Spinal cord (tissue), 10 donors: ENCODE measurements around the gene SEZ6. TPM values are rescaled to one million over a fixed set of nuclear protein-coding genes. Genes with fewer than 3 reads are reported as not detected.

Source experiments
- DNase-seq, 6 donors: peaks; one replicate each; pipeline versions ENCODE4 v3.0.0 to v3.0.0-alpha.2; 2013 to 2015; ENCODE audit warnings: low spot score in 6 of 6, low read depth in 4 of 6
- H3K27ac ChIP-seq: one replicate; pipeline ENCODE4 v1.5.1; 2013; ENCODE audit warnings: low read depth, low read length, control low read depth
- H3K27me3 ChIP-seq: one replicate; pipeline ENCODE4 v1.6.1; 2013; ENCODE audit warnings: low read length; ENCODE audit not compliant: control insufficient read depth, insufficient read depth
- H3K36me3 ChIP-seq: one replicate; pipeline ENCODE4 v1.6.1; 2013; ENCODE audit warnings: low read length; ENCODE audit not compliant: control insufficient read depth, insufficient read depth
- H3K4me1 ChIP-seq: one replicate; pipeline ENCODE4 v1.6.1; 2013; ENCODE audit warnings: low read length; ENCODE audit not compliant: control insufficient read depth, insufficient read depth
- H3K4me3 ChIP-seq: one replicate; pipeline ENCODE4 v1.5.1; 2013; ENCODE audit warnings: low read depth, low read length, control low read depth
- H3K9me3 ChIP-seq: one replicate; pipeline ENCODE4 v1.6.1; 2013; ENCODE audit warnings: low read length; ENCODE audit not compliant: control insufficient read depth, insufficient read depth
- WGBS: methylation state at CpG from one replicate; pipeline ENCODE4 v1.1.5; 2013; ENCODE audit warnings: missing lambda C conversion rate; ENCODE audit not compliant: insufficient coverage; 5-methylcytosine and 5-hydroxymethylcytosine counted together
- polyA plus RNA-seq, 2 donors: library from polyadenylated mRNA; unstranded; fragments of 120-200 nt; gene quantifications; one replicate each; pipeline ENCODE4 v1.2.1, GENCODE V29; 2013; ENCODE audit not compliant: insufficient read length in 2 of 2
- total RNA-seq, 2 donors: library from RNA; depleted of rRNA in 1 of 2; stranded (reverse); fragments of 120-200 nt in 1 of 2; fragments of >200 nt in 1 of 2; gene quantifications; one replicate each; pipeline versions ENCODE4 v1.2.3 to v1.2.4, GENCODE V29; 2013 to 2014
- donor health status: healthy.

SEZ6 gene
- total and polyA plus RNA-seq, 4 donors: 17.1 to 91.6 (median 55.1) TPM

DNA sequence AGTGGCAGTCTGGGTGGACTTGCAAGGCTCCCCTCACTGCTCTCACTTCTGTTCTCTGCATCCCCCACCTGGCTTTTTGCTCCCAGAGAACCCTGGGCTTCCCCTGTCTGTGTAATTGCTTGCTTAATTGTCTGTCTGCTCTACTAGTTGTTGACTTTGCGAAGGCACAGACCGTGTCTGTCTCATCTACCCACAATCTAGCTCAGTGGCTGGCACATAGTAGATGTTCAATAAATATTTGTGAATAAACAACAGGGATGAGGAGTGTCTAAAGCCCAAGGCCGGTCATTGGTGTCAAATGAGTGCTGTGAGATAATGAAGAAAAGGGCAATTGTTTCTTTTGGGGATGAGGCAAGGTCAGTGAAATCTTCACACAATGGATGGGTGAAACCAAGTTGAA, 2.8 kb upstream of the SEZ6 start:
- peaks cover 43% of the 10 kb centered on the region for H3K4me1 ChIP-seq
- no peak for DNase-seq
- WGBS: 78% methylated on average over 1 of the region's 3 CpGs
- no peaks in the 10 kb centered on the region for H3K36me3 ChIP-seq
- H3K4me3 ChIP-seq: no peak overlapping the region
- no peak overlapping the region for H3K27ac ChIP-seq
- H3K9me3 ChIP-seq: no peaks in the 10 kb centered on the region
- H3K27me3 ChIP-seq: peaks cover 14% of the 10 kb centered on the region

DNA sequence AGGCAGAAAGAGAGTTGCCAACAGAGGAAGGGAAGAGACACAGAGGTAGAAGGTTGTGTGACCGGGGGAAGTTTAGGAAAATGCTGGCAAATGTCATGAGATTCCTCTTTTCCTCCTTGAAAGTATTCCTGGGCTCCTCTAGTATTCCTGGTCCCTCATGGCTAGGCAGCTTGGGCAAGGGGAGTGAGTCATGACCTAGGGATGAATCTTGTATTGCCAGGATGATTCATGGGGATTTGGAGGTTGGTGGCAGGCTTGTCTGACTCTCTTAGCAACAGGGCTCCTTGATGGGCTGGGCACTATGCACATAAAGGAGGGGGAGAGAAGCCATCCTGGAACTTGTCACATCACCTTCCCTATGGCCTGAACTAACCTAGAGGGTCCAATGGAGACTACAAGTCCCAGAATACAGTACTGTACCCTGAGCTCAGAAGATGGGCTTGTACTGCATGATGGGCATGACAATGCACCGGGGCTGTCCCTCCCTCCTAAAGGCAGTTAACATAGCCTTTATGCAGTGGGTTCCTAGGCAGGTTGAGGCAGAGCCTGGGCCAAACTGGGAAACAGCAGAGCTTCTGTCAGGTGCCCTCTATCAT, 2.1 kb upstream of the SEZ6 start:
- H3K36me3 ChIP-seq: peaks cover 2% of the 10 kb centered on the region
- no peaks in the 10 kb centered on the region for H3K9me3 ChIP-seq
- 72% methylated on average over 2 of the region's 2 CpGs for WGBS
- no peak overlapping the region for H3K27ac ChIP-seq
- peaks cover 18% of the 10 kb centered on the region for H3K27me3 ChIP-seq
- no peak overlapping the region for H3K4me3 ChIP-seq
- DNase-seq: peak in 1 of 6 donors; percentile 25
- peaks cover 50% of the 10 kb centered on the region for H3K4me1 ChIP-seq

DNA sequence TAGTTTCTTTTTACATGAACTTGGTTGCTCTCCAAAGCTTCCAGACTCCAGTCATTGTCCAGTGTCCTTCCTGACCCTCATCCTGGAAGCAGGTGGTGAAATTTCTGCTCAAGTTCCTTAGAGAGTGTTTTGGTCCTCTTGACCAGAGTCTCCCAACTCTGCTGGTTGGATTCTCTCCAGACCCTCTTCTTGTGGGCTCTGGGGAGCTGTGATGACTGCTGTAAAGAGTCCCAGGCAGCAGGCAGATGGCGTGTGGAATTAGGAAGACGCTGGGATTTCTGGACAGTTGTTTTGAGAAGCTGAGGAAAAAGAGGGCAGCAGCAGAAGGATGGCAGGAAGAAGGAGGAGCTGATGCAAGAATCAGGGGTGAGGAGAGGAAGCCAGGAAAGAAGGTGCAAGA, 1.6 kb upstream of the SEZ6 start:
- no peak overlapping the region for H3K27ac ChIP-seq
- peaks cover 18% of the 10 kb centered on the region for H3K27me3 ChIP-seq
- peaks cover 51% of the 10 kb centered on the region for H3K4me1 ChIP-seq
- peaks cover 2% of the 10 kb centered on the region for H3K36me3 ChIP-seq
- 14% methylated on average over 2 of the region's 2 CpGs for WGBS
- DNase-seq: peak in 1 of 6 donors; percentile 44
- no peak overlapping the region for H3K4me3 ChIP-seq
- H3K9me3 ChIP-seq: no peaks in the 10 kb centered on the region

DNA sequence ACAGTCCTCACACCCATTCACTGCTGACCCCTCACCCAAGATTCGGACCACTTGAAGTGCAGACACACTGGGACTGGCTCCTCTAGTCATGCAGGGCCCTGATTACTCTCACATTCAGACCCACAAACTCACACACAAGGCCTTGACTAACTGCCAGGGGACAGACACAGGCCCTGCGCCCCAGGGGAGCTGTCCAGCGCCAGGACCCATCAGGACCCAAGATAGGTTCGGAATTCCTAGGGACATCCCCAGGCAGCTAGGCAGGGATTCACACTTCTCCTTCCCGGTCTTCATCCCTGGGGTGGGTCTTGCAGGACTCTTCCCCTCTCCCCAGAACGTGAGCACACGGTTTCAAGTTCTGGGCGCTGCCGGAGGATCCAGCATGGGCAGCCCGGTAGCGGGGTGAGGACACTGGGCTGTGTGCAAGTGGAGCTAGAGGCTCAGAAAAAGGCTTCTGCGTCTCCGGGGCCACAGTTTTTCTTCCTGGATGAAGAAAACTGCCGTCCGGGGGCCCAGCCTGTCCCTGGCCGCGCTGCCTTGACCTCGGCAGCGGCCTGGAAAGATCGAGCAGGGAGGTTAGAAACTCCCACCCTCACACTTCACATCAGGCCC, 1.6 kb downstream of the SEZ6 start:
- peaks cover 2% of the 10 kb centered on the region for H3K36me3 ChIP-seq
- 46% methylated on average over 18 of the region's 20 CpGs for WGBS
- no peak overlapping the region for H3K27ac ChIP-seq
- H3K9me3 ChIP-seq: no peaks in the 10 kb centered on the region
- DNase-seq: peak in 1 of 6 donors; percentile 53
- H3K4me1 ChIP-seq: peaks cover 58% of the 10 kb centered on the region
- H3K27me3 ChIP-seq: peaks cover 18% of the 10 kb centered on the region
- H3K4me3 ChIP-seq: peak overlapping the region; percentile 38

DNA sequence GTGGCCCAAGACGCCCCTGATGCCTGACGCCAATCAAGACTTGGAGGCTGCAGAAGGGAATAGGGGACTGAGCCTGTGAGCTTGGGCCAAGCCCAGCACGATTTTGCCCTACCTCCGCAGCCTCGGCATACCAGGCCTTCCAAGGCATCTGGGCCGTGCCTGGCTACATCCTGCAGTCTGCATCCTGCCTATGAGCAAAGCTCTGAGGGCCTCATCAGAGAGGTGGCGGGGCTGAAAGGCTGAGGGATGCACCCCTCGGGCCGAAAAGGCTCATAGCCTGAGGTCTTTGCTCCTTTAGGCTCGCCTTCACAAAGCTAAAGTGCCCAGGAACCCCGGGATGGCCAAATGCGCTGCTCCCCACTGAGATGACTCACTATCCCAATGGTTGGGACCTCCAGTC, 2.5 kb downstream of the SEZ6 start:
- no peak overlapping the region for H3K27ac ChIP-seq
- peak overlapping the region; percentile 2 for H3K4me3 ChIP-seq

DNA sequence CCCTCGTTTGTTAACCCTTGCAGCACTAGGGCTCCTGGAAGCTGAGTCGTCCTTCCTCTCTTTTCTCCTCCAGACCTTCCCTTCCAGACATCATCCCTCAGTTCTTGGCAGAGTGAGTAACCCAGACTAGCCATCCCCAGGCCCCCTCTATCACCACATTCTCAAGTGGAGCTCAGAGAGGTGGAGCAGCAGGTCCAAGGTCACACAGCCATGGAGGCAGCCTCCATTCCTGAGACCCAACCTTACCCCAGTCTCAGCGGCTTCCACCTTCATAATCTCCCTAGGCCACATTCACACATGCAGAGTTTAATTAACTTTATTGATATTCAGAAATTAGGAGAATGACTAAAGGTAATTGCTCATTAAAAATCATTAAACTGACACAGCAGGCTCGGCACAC, 3.0 kb downstream of the SEZ6 start:
- Histone ChIP-seq H3K9me3 (no peaks in the 10 kb centered on the region), H3K27ac (no peak overlapping the region), H3K36me3 (peaks cover 2% of the 10 kb centered on the region), H3K27me3 (peaks cover 18% of the 10 kb centered on the region), H3K4me1 (peaks cover 68% of the 10 kb centered on the region), H3K4me3 (no peak overlapping the region)
- peak in 1 of 6 donors; percentile 28 for DNase-seq
- WGBS: 38% methylated on average over 2 of the region's 4 CpGs

More for the DNA sequence above, 2.5 kb downstream of the SEZ6 start:
- DNase-seq: no peak
- peaks cover 65% of the 10 kb centered on the region for H3K4me1 ChIP-seq
- peaks cover 2% of the 10 kb centered on the region for H3K36me3 ChIP-seq
- H3K27me3 ChIP-seq: peaks cover 18% of the 10 kb centered on the region
- H3K9me3 ChIP-seq: no peaks in the 10 kb centered on the region
- WGBS: 67% methylated on average over 12 of the region's 12 CpGs

DNA sequence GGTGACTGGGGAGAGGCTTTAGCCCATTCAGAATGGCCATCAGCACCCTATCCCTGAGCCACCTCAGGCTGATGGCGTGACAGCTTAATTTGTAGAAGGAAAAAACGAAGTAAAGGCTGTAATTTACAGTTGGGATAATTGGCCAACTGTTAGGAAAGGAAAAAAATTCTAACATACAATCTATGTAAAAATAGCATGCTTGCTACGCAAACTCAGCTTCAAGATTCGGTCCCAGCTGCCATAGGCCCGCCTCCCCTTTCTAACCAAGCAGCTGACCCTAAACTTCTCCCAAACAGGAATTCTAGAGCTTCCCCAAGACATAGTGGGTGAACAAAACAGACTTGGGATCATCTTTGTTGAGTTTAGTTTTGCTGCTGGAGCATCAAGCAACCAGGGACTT, 4.9 kb downstream of the SEZ6 start:
- Histone ChIP-seq H3K9me3 (no peaks in the 10 kb centered on the region), H3K27me3 (peaks cover 18% of the 10 kb centered on the region), H3K36me3 (peaks cover 5% of the 10 kb centered on the region), H3K4me3 (no peak overlapping the region), H3K27ac (no peak overlapping the region), H3K4me1 (peaks cover 74% of the 10 kb centered on the region)
- no CpG with 5 or more reads among the region's 5 CpGs for WGBS
- peak in 1 of 6 donors; percentile 51 for DNase-seq

DNA sequence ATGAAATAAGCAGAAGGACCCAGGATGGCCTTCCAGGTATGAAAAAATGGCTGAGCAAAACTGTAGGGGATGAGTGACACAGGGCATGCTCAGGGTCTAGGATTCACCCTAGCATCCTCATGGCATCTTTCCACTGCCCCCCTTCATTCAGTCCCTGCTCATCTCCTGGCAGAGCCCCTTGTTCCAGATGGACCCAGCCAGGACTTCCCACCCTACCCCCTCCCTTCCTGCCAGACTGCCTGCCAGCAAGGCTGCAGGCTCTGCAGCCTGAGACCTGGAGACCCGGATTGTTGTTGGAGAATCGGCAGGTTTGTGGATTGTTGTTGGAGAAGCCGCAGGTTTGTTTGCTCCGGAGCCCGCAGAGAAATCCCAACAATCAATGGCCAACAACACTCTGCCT, 6.6 kb downstream of the SEZ6 start:
- Histone ChIP-seq H3K4me1 (peaks cover 61% of the 10 kb centered on the region), H3K9me3 (no peaks in the 10 kb centered on the region), H3K27me3 (peaks cover 8% of the 10 kb centered on the region), H3K4me3 (no peak overlapping the region), H3K36me3 (peaks cover 9% of the 10 kb centered on the region), H3K27ac (no peak overlapping the region)
- DNase-seq: peak in 1 of 6 donors; percentile 71
- no CpG with 5 or more reads among the region's 5 CpGs for WGBS

DNA sequence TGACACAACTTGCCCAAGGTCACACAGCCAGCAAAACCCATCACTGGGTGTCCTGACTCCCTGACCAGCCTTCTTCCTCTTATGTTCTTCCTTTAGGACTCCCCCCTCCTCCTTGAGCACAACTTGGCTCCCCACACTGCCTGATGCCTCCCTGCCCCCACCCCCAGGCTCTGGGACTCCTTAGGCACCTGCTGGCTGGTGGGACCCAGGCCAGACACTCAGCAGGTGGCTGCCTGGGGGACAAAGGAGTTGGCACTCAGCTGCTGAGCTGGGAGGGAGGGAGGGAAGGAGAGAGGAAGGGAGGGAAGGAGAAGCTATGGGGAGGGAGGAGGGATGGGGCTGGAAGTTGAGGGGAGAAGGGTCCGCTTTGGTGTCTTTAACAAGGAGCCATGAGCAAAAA, 8.0 kb downstream of the SEZ6 start:
- H3K4me1 ChIP-seq: peaks cover 50% of the 10 kb centered on the region
- no peak overlapping the region for H3K4me3 ChIP-seq
- WGBS: 79% methylated on average over 1 of the region's 1 CpG
- no peaks in the 10 kb centered on the region for H3K27me3 ChIP-seq
- H3K9me3 ChIP-seq: no peaks in the 10 kb centered on the region
- peak in 1 of 6 donors; percentile 89 for DNase-seq
- H3K27ac ChIP-seq: no peak overlapping the region
- H3K36me3 ChIP-seq: peaks cover 7% of the 10 kb centered on the region

DNA sequence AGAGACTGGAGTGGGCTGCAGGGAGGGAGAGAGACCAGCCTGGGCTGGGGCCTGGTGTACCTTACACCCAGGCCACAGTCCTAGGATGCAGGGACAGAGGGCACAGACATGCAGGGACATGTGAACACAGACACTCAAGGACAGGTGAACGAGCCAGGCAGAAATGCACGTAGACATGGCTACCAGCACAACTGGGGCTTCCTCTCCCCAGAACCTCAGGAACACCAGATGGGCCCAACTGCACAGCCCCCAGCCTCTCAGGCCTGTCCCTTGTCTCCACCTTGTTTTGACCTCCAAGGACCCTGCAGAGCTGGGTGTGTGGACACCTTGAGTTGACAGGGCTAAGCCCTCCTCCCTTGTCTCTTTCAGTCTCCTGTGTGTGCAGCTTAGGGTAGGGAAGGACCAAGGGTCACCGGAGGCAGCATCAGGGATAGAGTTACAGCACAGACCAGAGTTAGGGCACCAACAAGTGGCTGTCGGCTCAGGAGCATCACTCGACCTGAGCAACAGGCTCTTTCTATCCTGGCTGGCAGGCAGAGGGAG, 9.2 kb downstream of the SEZ6 start:
- Histone ChIP-seq H3K4me3 (no peak overlapping the region), H3K9me3 (no peaks in the 10 kb centered on the region), H3K36me3 (peaks cover 7% of the 10 kb centered on the region), H3K27ac (no peak overlapping the region), H3K4me1 (peaks cover 50% of the 10 kb centered on the region), H3K27me3 (no peaks in the 10 kb centered on the region)
- WGBS: 62% methylated on average over 5 of the region's 5 CpGs
- no peak for DNase-seq
